Aorta (tissue), 5 donors: Measurements from ENCODE around the gene RASL12. TPM values are rescaled to one million over a fixed set of nuclear protein-coding genes. Genes with fewer than 3 reads are reported as not detected.
A peak's percentile ranks its signal among the peaks of the same experiment; 100 is the strongest.

ENCODE experiments used
- ATAC-seq: fragments of 200-7000 bp; cut with Tn5 transposase; one replicate; pipeline ENCODE4 v1.9.1; 2022; ENCODE audit warnings: moderate library complexity; ENCODE audit not compliant: low FRiP score
- DNase-seq, 2 donors: peaks; one replicate each; pipeline ENCODE4 v3.0.0-alpha.2; 2020
- H3K27ac ChIP-seq, 2 donors: one replicate each; pipeline ENCODE4 v1.5.1; 2013; ENCODE audit warnings: low read length in 2 of 2, mild to moderate bottlenecking in 2 of 2, moderate library complexity in 2 of 2, control low read depth in 1 of 2, inconsistent platforms in 1 of 2, low read depth in 1 of 2
- H3K27me3 ChIP-seq, 2 donors: one replicate each; pipeline ENCODE4 v1.6.1; 2013; ENCODE audit warnings: control low read depth in 1 of 2, low read length in 1 of 2, mild to moderate bottlenecking in 1 of 2, moderate library complexity in 1 of 2; ENCODE audit not compliant: insufficient read depth in 2 of 2, control insufficient read depth in 1 of 2
- H3K36me3 ChIP-seq, 2 donors: one replicate each; pipeline ENCODE4 v1.6.1; 2013; ENCODE audit warnings: control low read depth in 1 of 2, low read length in 1 of 2, mild to moderate bottlenecking in 1 of 2; ENCODE audit not compliant: insufficient read depth in 2 of 2, control insufficient read depth in 1 of 2
- H3K4me1 ChIP-seq, 2 donors: one replicate each; pipeline ENCODE4 v1.6.1; 2013; ENCODE audit warnings: low read length in 2 of 2, control low read depth in 1 of 2, mild to moderate bottlenecking in 1 of 2, moderate library complexity in 1 of 2; ENCODE audit not compliant: insufficient read depth in 2 of 2, control insufficient read depth in 1 of 2
- H3K4me3 ChIP-seq, 2 donors: one replicate each; pipeline ENCODE4 v1.5.1; 2013; ENCODE audit warnings: low read length in 2 of 2, control low read depth in 1 of 2, mild to moderate bottlenecking in 1 of 2
- H3K9me3 ChIP-seq: one replicate; pipeline ENCODE4 v1.6.1; 2013; ENCODE audit warnings: mild to moderate bottlenecking, low read length; ENCODE audit not compliant: control insufficient read depth
- WGBS, 2 donors: extraction: QIAGEN DNeasy Blood & Tissue Kit; methylation state at CpG; one replicate each; pipeline ENCODE4 v1.1.7; 2013; 5-methylcytosine and 5-hydroxymethylcytosine counted together
- intact Hi-C, 2 donors: fragments of 100-400 bp; cut with DNase I; formaldehyde crosslinking; loops; one replicate each; pipeline versions ENCODE4 v1.14.2 to v1.15.0; 2022
- polyA plus RNA-seq, 2 donors: library from polyadenylated mRNA; stranded (reverse); fragments of 200-250 nt; gene quantifications; one replicate each; pipeline ENCODE4 v1.2.3, GENCODE V29; 2013
- total RNA-seq, 2 donors: library from RNA; stranded (reverse); fragmentation: NEBNext Ultra II Directional; extraction: Animal tissue kit (Norgen Biotek cat#: 25700); gene quantifications; one replicate each; pipeline ENCODE4 v1.2.1, GENCODE V29; 2021
- donor health status: healthy with polysubstance abuse.
- donor health status: Bipolar disorder and iron deficiency.
- donor health status: DM: no; HTN: no; CAD: no.
- donor health status: DM: no; HTN: no; CAD: no.
- donor health status: DM: yes; HTN: yes; CAD: no.

The RASL12 gene
- total and polyA plus RNA-seq, 4 donors: 51.3 to 171 (median 84.5) TPM

DNA sequence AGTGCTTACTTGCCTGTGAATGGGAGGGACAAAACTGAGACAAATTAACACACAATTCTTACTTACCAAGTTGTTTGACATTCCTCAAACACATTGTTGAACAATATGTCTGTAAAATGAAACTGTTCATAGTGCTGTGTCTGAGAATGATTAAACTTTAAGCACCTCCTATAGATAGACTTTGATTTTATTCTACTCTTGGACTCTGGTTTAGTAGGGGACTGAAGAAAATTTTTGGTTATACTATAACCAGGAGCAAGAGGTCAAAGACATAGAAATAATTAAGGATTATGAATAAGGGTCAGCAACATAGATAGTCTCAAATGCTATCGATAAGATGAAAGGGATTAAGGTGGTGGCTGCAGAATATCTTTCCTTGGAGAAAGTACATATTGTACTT, 30.5 kb downstream of the RASL12 start:
- ATAC-seq (no peak), DNase-seq (no peak)
- 89 to 100% methylated on average over 1 of the region's 1 CpG for WGBS, 2 donors
- Histone ChIP-seq H3K27me3 (no peaks in the 10 kb centered on the region), H3K36me3 (peaks cover 0 to 1% of the 10 kb centered on the region in 2 donors), H3K4me1 (no peaks in the 10 kb centered on the region), H3K9me3 (no peaks in the 10 kb centered on the region), H3K27ac (no peak overlapping the region), H3K4me3 (no peak overlapping the region)
- intact Hi-C loops: loop anchor here in 1 of 2 donors (10.0 kb wide), 1 partner anchor 237 kb away; no protein-coding TSS in a partner anchor

DNA sequence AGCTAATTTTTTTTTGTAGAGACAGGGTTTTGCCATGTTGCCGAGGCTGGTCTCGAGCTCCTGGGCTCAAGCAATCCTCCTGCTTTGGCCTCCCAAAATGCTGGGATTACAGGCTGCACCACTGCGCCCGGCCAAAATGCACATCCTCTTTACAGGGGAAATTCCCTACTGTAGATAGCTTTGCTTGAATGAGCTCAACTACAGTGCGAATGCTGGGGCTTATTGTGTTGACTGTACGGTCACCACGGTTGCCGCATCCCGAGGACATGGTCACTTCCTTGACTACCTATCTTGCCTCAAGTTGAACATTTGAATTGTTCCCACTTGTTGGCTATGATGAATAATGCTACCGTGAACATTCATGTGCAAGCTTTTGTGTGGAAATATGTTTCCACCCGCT, 33.1 kb downstream of the RASL12 start:
- no peaks in the 10 kb centered on the region for H3K27me3 ChIP-seq
- ATAC-seq (no peak), DNase-seq (no peak)
- H3K4me1 ChIP-seq: no peaks in the 10 kb centered on the region
- H3K27ac ChIP-seq: no peak overlapping the region
- peaks cover 0 to 1% of the 10 kb centered on the region in 2 donors for H3K36me3 ChIP-seq
- WGBS, 2 donors: 90 to 94% methylated on average over 11 of the region's 11 CpGs
- H3K4me3 ChIP-seq: no peak overlapping the region
- intact Hi-C loops: loop anchor here (5.0 to 10.0 kb wide), 2 partner anchors 238 to 240 kb away; no protein-coding TSS in a partner anchor
- no peaks in the 10 kb centered on the region for H3K9me3 ChIP-seq

DNA sequence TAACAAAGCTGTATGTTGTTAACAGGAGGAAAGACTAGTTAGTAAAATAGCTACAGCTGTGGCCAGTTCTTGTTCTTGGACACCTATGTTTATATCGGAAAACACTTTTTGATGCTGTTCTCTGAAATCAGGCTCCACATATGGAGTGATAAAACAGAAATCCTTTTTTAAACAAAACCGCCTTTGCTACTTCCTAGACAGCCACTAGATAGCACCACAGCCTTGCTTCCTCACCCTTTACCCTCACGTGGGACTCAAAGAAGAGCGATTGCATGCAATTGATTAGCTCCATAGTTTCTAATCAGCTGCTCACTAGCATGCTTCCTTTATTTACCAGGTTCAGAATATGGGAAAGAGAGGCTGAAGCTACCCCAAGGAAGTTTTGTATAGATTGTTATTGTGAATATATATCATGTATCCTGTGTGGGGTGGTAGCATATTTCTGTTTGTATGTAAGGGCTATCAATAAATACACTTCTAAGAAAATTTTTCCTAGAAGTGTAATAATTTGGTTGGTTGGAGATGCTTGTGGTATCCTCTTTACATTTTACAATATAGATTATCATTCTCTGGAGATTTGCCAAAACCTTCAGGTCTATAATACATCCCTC, 34.0 kb downstream of the RASL12 start:
- no peaks in the 10 kb centered on the region for H3K4me1 ChIP-seq
- no peak for DNase-seq
- 3 to 6% methylated on average over 4 of the region's 4 CpGs for WGBS, 2 donors
- no peak overlapping the region for H3K4me3 ChIP-seq
- no peaks in the 10 kb centered on the region for H3K27me3 ChIP-seq
- no peak overlapping the region for H3K27ac ChIP-seq
- intact Hi-C loops: loop anchor here (1.0 to 10.0 kb wide), 3 partner anchors 68 to 241 kb away; no protein-coding TSS in a partner anchor
- H3K9me3 ChIP-seq: no peaks in the 10 kb centered on the region
- no peaks in the 10 kb centered on the region for H3K36me3 ChIP-seq
- peak; percentile 69 for ATAC-seq

DNA sequence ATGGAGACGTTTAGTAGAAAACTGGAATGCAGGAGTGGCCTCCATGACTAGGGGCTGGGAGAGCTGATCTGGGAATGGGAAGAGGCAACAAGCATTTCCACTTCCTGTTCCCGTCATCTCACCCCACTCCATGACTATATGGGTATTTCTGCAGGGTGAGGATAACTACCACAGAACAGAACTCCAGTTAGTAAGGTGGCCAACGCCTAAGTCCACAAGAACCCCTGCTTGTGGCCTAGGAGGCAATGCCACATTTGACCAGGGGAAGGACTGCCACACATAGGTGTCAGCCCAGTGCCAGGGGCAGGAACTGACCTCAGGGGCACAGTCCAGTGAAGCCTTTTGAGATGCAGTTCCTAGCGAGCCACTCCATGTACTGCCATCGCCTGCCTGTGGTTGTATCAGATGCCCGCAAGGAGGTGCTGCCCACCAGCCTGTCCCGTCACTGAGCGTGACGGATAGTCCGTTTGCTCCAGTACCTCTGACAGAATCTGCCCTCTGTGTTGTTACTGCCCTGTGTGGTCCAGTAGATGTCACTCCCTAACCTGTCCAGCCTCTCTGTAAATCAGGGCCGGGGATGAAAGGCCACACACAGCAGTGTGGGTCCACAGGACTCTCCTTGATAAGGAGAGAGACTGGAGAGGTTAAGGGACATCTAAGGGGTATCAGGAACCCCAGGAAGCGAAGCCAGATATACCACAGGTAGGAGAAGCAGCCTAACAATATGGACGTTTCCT, 34.8 kb downstream of the RASL12 start:
- H3K27ac ChIP-seq: no peak overlapping the region
- ATAC-seq (peak; percentile 85), DNase-seq (peak; percentile 72 to 87)
- H3K27me3 ChIP-seq: no peaks in the 10 kb centered on the region
- intact Hi-C loops: loop anchor here (1.0 to 10.0 kb wide), 3 partner anchors 68 to 242 kb away; no protein-coding TSS in a partner anchor
- 23 to 27% methylated on average over 13 of the region's 13 CpGs for WGBS, 2 donors
- H3K4me3 ChIP-seq: no peak overlapping the region
- H3K4me1 ChIP-seq: no peaks in the 10 kb centered on the region
- H3K9me3 ChIP-seq: no peaks in the 10 kb centered on the region
- H3K36me3 ChIP-seq: no peaks in the 10 kb centered on the region

DNA sequence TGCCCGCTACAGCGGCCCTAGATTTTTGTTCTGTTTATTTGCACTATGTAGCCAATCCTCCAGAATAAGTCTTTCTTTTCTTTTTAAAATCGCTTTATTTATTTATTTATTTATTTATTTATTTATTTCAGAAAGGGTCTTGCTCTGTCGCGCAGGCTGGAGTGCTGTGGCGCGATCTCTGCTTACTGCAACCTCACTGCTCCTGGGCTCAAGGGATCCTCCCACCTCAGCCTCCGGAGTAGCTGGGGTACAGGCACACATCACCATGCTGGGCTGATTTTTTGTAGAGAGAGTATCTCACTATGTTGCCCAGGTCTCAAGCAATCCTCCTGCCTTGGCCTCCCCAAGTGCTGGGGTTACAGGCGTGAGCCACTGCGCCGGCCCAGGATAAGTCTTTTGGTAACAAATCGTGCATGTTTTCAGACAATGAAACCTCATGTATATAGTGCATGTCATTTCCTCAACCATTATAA, 38.0 kb downstream of the RASL12 start:
- Histone ChIP-seq H3K4me1 (peaks cover 0 to 3% of the 10 kb centered on the region in 2 donors), H3K27me3 (no peaks in the 10 kb centered on the region), H3K36me3 (no peaks in the 10 kb centered on the region), H3K9me3 (no peaks in the 10 kb centered on the region), H3K27ac (no peak overlapping the region), H3K4me3 (peak overlapping the region in 1 of 2 donors; percentile 74)
- intact Hi-C loops: loop anchor here (5.0 to 10.0 kb wide), 2 partner anchors 243 to 245 kb away; no protein-coding TSS in a partner anchor
- no peak for ATAC-seq
- whole genome bisulfite sequencing, 2 donors: 64% methylated on average over 12 of the region's 12 CpGs
- no peak for DNase-seq

DNA sequence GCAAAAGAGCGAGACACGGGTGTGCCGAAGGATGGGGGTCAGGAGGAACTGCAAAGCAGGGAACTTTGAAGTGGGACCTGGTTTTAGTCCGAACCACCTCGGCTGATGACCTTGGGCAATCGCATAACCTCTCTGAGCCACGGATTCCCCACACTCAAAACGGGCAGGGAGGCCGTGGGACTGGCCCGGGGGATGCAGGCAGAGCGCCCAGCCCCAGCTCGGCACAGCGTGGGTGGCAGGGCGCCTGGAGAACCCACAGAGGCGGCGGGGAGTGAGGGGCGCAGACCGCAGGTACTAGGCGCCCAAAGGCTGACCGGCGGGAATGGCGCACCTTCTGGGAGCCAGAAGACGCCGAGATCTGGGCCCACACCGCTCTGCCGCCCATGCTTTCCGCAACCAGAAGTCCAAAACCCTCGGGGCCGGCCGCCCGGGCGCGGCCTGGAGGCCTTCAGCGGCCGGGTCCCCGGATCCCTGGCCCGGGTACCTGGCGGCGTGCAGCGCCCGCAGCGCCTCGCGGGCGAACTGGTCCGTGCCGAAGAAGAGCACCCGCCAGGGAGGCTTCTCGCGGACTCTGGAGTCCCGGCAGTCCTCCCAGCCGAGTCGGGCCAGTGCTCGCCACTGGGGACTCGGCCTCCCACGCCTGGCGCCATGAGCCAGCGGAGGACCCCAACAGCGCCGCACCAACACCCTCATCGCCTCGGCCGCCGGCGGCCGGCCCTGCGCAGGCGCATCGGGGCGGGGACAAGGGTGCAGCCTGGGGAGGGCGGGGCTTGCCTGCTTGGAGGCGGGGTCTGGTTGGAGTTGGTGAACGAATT, 38.7 kb downstream of the RASL12 start, which contains the start of gene MTFMT:
Gene MTFMT (minus strand): TSS at position 719 of the 815 bp plus-strand sequence. CDS start 26 bp downstream, at position 693.
- Histone ChIP-seq H3K9me3 (no peaks in the 10 kb centered on the region), H3K4me3 (peak within 1 kb of the TSS; percentile 74 to 90), H3K27ac (peak within 1 kb of the TSS in 1 of 2 donors; percentile 35), H3K27me3 (no peaks in the 10 kb centered on the region), H3K36me3 (no peaks in the 10 kb centered on the region), H3K4me1 (peaks cover 0 to 3% of the 10 kb centered on the region in 2 donors)
- peak; percentile 94 to 98 for DNase-seq
- ATAC-seq: peak; percentile 95
- 1% methylated on average over 71 to 73 of the region's 73 CpGs for WGBS, 2 donors
- intact Hi-C loops: no loop called here

DNA sequence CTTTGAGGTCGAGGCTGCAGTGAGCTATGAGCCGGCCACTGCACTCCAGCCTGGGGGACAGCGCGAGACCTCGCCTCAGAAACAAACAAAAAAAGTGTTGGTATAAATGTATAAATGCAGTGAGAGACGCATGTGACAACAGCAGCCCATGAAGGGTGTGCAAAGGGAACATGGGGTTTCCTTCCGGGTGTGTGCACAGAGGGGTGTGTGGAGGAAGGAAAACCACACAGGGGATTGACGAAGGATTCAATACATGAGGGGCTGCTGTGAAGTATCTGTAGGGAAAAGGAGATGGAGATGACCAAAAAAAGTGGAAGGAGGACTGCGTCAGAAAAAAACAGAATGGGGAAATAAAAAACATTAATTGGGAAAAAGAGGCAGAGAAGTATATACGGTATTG, 39.5 kb downstream of the RASL12 start:
- H3K27ac ChIP-seq: no peak overlapping the region
- ATAC-seq (no peak), DNase-seq (no peak)
- 60 to 62% methylated on average over 10 of the region's 10 CpGs for WGBS, 2 donors
- intact Hi-C loops: no loop called here
- no peaks in the 10 kb centered on the region for H3K9me3 ChIP-seq
- peaks cover 0 to 3% of the 10 kb centered on the region in 2 donors for H3K4me1 ChIP-seq
- H3K27me3 ChIP-seq: no peaks in the 10 kb centered on the region
- H3K4me3 ChIP-seq: no peak overlapping the region
- H3K36me3 ChIP-seq: no peaks in the 10 kb centered on the region

DNA sequence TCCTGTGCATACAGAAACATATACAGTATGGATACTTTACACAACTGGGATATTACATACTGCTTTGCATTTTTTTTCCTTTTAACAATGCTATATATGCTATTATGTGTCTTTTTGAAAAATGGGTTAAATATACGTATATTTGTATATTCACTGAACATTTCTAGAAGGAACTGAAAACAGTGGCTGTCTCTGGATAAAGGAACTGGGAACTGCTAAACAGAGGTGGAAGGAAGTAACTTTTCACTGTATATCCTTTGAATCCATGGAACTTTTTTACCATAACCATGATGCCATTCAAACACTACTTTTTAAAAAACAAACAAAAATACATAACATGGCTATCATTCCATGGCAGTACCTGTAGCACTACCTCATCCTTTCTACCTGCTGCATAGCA, 40.2 kb downstream of the RASL12 start:
- no peaks in the 10 kb centered on the region for H3K27me3 ChIP-seq
- H3K27ac ChIP-seq: no peak overlapping the region
- no peak overlapping the region for H3K4me3 ChIP-seq
- no peaks in the 10 kb centered on the region for H3K36me3 ChIP-seq
- 82 to 89% methylated on average over 1 of the region's 1 CpG for WGBS, 2 donors
- H3K4me1 ChIP-seq: peaks cover 0 to 3% of the 10 kb centered on the region in 2 donors
- DNase-seq: no peak
- intact Hi-C loops: no loop called here
- no peak for ATAC-seq
- no peaks in the 10 kb centered on the region for H3K9me3 ChIP-seq
